ENCODE data around the gene ZMIZ1. TPM values are rescaled to one million over a fixed set of nuclear protein-coding genes. Genes with fewer than 3 reads are reported as not detected.

The ZMIZ1 gene
- polyA plus RNA-seq, 1 donor from 2014 or later = 26.8 TPM

- Histone ChIP-seq H3K79me2 (replicated peaks; ENCODE audit: insufficient read depth, low read length) (peaks cover 31% of the 10 kb centered on the region), H4K20me1 (ENCODE audit: insufficient read depth) (no peaks in the 10 kb centered on the region), H3K4me2 (ENCODE audit: low read length) (no peak overlapping the region), H3K9me2 (ENCODE audit: insufficient read depth, low read length) (no peaks in the 10 kb centered on the region), H3F3A (ENCODE audit: insufficient read depth, low read length, poor library complexity, severe bottlenecking) (no peaks in the 10 kb centered on the region), H3K36me3 (ENCODE audit: insufficient read depth, low read length) (peaks cover 4% of the 10 kb centered on the region), H3K9ac (ENCODE audit: low read length) (no peak overlapping the region), H3K27ac (ENCODE audit: low read length) (no peak overlapping the region), H2AFZ (ENCODE audit: low read depth, low read length) (no peak overlapping the region), H3K27me3 (ENCODE audit: insufficient read depth, low read depth, low read length) (no peaks in the 10 kb centered on the region), H3K9me3 (ENCODE audit: low read length) (no peaks in the 10 kb centered on the region), H3K4me3 (ENCODE audit: low read length) (no peak overlapping the region)
- TF ChIP-seq EZH2 (IDR thresholded peaks at IDR 0.05; ENCODE audit: borderline replicate concordance, insufficient read depth, low read length, poor library complexity, severe bottlenecking) (no peak), MXI1 (conservative IDR thresholded peaks at IDR 0.05; ENCODE audit: poor library complexity, severe bottlenecking) (no peak), EP300 (conservative IDR thresholded peaks at IDR 0.05; ENCODE audit: poor library complexity, severe bottlenecking) (no peak), TAF1 (IDR thresholded peaks at IDR 0.05; ENCODE audit: low read depth) (no peak), SMC3 (conservative IDR thresholded peaks at IDR 0.05; ENCODE audit: poor library complexity) (no peak), REST (IDR thresholded peaks at IDR 0.05; ENCODE audit: borderline replicate concordance) (no peak), CTCF (IDR thresholded peaks at IDR 0.05; ENCODE audit: poor library complexity, severe bottlenecking) (no peak), POLR2AphosphoS5 (IDR thresholded peaks at IDR 0.05) (no peak), RAD21 (conservative IDR thresholded peaks at IDR 0.05) (no peak)
Observed at GRCh38 chr10:79139124-79139835, 70.5 kb downstream of the ZMIZ1 start.

- no peaks in the 10 kb centered on the region for H3K9me2 ChIP-seq (ENCODE audit: insufficient read depth, low read length)
- H4K20me1 ChIP-seq (ENCODE audit: insufficient read depth) = no peaks in the 10 kb centered on the region
- H3K9ac ChIP-seq (ENCODE audit: low read length) = no peak overlapping the region
- peaks cover 4% of the 10 kb centered on the region for H3K36me3 ChIP-seq (ENCODE audit: insufficient read depth, low read length)
- H3K9me3 ChIP-seq (ENCODE audit: low read length) = no peaks in the 10 kb centered on the region
- no peak overlapping the region for H3K27ac ChIP-seq (ENCODE audit: low read length)
- peaks cover 27% of the 10 kb centered on the region for H3K79me2 ChIP-seq (replicated peaks; ENCODE audit: insufficient read depth, low read length)
- no peaks in the 10 kb centered on the region for H3F3A ChIP-seq (ENCODE audit: insufficient read depth, low read length, poor library complexity, severe bottlenecking)
- TF ChIP-seq RAD21 (conservative IDR thresholded peaks at IDR 0.05) = no peak
- no peak for TF ChIP-seq POLR2AphosphoS5 (IDR thresholded peaks at IDR 0.05)
- no peak for TF ChIP-seq TAF1 (IDR thresholded peaks at IDR 0.05; ENCODE audit: low read depth)
- TF ChIP-seq SMC3 (conservative IDR thresholded peaks at IDR 0.05; ENCODE audit: poor library complexity) = no peak
- TF ChIP-seq EP300 (conservative IDR thresholded peaks at IDR 0.05; ENCODE audit: poor library complexity, severe bottlenecking) = no peak
- H2AFZ ChIP-seq (ENCODE audit: low read depth, low read length) = no peak overlapping the region
- no peak overlapping the region for H3K4me2 ChIP-seq (ENCODE audit: low read length)
- H3K4me3 ChIP-seq (ENCODE audit: low read length) = no peak overlapping the region
- H3K27me3 ChIP-seq (ENCODE audit: insufficient read depth, low read depth, low read length) = no peaks in the 10 kb centered on the region
Observed at GRCh38 chr10:79140085-79140793, 71.5 kb downstream of the ZMIZ1 start.
